ENCODE results near the gene TRIP13.
"Not testable (repeated sequence)": the region's sequence is repeated elsewhere in the genome, so short reads cannot be mapped to it uniquely, and the experiment has no call there.

TRIP13 gene

DNA sequence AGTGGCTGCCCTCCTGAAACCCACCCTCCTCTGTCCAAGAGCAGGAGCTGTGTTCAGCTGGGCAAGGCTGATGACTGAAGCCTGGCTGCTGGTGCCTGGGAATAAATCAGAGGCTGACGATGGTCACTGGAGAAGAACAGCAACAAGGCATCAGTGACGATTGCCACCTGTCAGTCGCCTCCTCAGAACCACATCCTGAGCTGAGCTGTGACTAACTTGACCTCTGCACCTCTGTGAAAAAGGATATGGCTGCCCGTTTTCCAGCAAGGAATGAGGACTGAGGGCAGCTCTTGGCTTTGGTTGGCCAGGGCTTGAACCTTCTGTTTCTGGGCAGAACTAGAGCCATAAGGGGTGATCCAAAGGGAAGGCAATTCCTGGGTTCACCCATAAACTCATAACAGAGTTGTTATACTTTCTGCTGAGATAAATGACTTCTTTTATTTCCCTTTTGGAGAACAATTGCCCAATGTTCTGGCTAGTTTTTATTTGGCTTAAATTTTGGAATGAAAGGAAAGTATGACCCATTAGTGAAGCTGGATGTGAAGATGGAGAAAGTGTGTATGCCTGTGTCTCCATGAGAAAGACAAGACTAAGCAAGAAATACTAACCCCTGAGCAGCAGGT, 40.1 kb downstream of the TRIP13 start:
- TF ChIP-seq, protein P1, sequence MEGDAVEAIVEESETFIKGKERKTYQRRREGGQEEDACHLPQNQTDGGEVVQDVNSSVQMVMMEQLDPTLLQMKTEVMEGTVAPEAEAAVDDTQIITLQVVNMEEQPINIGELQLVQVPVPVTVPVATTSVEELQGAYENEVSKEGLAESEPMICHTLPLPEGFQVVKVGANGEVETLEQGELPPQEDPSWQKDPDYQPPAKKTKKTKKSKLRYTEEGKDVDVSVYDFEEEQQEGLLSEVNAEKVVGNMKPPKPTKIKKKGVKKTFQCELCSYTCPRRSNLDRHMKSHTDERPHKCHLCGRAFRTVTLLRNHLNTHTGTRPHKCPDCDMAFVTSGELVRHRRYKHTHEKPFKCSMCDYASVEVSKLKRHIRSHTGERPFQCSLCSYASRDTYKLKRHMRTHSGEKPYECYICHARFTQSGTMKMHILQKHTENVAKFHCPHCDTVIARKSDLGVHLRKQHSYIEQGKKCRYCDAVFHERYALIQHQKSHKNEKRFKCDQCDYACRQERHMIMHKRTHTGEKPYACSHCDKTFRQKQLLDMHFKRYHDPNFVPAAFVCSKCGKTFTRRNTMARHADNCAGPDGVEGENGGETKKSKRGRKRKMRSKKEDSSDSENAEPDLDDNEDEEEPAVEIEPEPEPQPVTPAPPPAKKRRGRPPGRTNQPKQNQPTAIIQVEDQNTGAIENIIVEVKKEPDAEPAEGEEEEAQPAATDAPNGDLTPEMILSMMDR (conservative IDR thresholded peaks at IDR 0.05): no peak

DNA sequence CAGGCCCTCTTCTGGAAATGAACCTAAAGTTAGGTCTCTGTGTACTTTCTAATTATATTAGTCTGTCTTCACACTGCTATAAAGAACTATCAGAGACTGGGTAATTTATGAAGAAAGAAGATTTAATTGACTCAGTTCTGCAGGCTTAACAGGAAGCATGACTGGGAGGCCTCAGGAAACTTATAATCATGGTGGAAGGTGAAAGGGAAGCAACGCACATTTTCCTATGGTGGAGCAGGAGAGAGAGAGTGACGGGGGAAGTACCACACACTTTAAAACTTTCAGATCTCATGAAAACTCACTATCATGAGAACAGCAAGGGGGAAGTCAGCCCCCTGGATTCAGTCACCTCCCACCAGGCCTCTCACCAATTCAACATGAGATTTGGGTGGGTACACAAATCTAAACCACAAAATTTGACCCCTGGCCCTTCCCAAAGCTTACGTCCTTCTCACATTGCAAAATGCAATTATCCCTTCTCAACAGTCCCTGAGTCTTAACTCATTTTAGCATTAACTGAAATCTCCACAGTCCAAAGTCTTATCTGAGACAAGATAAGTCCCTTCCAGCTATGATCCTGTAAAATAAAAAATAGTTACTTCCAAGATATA, 40.7 kb downstream of the TRIP13 start:
- TF ChIP-seq, protein P1 (conservative IDR thresholded peaks at IDR 0.05): no peak
- no peak overlapping the region for H3K27ac ChIP-seq

More for the DNA sequence above, 40.1 kb downstream of the TRIP13 start:
- H3K27ac ChIP-seq: no peak overlapping the region

DNA sequence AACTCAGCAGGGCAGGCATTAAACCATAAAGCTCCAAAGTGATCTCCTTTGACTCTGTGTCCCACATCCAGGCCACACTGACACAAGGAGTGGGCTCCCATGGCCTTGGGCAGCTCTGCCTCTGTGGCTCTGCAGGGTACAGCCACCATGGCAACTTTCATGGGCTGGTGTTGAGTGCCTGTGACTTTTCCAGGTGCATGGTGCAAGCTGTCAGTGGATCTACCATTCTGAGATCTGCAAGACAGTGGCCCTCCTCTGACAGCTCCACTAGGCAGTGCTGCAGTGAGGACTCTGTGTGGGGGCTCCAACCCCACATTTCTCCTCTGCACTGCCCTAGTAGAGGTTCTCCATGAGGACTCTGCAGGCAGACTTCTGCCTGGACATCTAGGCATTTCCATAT, 41.3 kb downstream of the TRIP13 start:
- not testable (repeated sequence) for H3K27ac ChIP-seq

DNA sequence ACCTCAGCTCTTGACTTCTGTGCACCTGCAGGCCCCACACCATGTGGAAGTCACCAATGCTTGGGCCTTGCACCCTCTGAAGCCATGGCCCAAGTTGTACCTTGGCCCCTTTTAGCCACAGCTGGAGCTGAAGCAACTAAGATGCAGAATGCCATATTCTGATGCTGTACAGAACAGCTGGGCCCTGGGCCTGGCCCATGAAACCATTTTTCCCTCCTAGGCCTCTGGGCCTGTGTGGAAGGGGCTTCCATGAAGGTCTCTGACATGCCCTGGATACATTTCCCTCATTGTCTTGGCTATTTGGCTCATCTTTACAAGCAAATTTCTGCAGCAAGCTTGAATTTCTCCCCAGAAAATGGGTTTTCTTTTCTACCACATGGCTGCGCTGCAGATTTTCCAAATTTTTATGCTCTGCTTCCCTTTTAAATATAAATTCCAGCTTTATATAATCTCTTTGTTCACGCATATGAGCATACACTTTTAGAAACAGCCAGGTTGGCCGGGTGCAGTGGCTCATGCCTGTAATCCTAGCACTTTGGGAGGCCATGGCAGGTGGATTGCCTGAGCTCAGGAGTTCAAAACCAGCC, 41.8 kb downstream of the TRIP13 start:
- not testable (repeated sequence) for H3K27ac ChIP-seq
- TF ChIP-seq, protein P1 (conservative IDR thresholded peaks at IDR 0.05): peak; percentile 39

DNA sequence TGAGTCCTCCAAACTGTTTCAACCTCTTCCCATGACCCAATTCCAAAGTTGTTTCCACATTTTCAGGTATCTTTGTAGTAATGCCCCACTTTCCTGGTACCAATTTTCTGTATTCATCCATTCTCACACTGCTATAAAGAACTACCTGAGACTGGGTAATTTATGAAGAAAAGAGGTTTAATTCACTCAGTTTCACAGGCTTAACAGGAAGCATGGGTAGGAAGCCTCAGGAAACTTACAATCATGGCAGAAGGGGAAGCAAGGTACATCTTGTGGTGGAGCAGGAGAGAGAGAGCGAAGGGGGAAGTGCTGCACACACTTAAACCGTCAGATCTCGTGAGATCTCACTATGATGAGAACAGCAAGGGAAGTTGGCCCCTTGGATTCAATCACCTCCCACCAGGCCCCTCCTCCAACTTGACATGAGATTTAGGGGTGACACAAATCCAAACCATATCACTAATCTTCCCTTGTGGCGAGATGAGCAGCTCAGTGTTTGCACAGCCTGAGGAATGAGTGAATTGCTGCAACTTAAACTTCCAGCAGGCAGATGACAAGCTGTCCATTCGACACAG, 42.9 kb downstream of the TRIP13 start:
- no peak overlapping the region for H3K27ac ChIP-seq
- TF ChIP-seq, protein P1 (conservative IDR thresholded peaks at IDR 0.05): no peak

DNA sequence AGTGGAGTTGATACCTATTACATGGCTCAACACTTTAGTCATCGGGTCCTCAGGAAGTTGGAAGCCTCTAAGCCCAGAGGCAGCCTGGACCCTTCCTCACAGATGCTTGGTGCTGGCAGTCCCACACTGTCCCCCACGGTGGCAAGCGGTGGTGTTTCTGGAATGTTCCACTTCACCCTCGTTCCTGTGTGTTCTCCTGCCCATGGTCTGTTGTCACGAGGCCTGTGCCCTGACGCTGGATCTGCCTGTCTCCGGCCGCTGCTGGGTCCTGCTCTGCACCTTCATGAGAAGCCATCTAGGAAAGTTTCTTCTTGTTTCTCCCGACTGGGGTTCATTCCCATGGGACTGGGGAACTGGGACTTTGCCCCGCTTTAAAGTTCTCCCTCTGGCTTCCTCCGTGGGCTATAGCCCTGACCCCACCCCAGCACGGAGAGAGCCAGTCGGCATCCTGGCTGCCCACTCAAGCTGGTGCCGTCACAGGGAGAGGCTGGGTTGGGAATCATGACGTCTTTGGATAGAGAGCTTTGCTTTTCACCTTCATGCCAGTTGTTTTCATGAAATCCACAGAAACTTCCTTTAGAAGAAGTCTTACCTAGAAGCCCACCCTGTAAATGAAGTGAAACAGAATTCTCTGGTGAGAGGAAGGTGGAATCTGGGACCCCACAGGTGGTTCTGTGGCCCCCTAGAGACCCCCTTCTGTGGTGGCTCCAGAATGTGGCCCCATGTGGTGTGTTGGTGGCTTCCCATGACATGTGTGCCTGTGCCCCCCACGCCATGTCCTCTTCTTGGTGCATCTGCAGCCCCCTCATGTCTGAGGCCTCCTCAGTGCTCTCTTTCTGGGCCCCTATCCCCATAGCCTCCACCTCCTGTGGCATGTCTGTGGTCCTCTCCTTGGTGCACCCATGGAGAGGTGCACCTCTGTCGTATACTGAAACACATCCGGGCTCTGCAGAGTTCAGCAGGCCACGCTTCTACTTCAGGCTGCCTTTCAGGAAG, 43.8 kb downstream of the TRIP13 start:
- no peak overlapping the region for H3K27ac ChIP-seq
- TF ChIP-seq, protein P1 (conservative IDR thresholded peaks at IDR 0.05): no peak

DNA sequence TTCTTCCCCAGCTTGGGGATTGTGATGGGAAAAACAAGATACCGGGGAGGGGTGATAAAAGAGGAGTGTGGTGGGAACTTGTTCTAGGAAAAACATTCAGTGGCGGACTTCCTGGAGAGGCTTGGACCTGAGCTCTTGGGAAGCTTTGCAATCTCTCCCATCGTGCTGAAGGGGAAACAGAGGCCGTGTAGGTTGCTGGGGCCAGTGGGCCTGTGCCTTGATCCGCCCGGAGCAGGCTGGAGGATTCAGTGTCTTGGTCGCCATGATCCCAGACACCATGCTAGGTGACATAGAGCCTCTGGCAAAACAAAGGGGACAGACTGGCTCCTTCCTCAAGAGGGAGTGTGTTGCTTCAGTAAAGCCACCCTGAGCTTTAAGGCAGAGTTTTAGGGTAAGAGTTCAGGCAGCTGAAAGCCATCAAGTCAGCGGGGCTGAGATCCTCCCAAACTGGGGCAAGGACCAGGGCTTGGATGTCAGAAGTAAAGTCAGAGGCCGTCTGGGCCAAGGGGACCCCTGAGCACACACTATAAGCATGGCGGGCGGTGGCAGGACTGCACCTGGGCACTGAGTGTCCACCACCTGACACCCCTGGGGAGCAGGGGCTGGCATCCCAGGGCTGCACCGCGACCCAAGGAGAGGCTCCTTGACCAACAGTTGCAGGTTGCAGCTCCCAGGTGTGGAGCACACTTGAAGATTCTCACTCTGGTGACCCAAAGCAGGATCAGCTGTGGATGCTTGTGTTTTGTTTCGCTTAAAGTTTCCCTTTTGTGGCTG, 44.7 kb downstream of the TRIP13 start:
- TF ChIP-seq, protein P1 (conservative IDR thresholded peaks at IDR 0.05): no peak
- no peak overlapping the region for H3K27ac ChIP-seq
